ENCODE results near the gene ABCA1.
"Not testable (repeated sequence)": the region's sequence is repeated elsewhere in the genome, so short reads cannot be mapped to it uniquely, and the experiment has no call there.

The ABCA1 gene

DNA sequence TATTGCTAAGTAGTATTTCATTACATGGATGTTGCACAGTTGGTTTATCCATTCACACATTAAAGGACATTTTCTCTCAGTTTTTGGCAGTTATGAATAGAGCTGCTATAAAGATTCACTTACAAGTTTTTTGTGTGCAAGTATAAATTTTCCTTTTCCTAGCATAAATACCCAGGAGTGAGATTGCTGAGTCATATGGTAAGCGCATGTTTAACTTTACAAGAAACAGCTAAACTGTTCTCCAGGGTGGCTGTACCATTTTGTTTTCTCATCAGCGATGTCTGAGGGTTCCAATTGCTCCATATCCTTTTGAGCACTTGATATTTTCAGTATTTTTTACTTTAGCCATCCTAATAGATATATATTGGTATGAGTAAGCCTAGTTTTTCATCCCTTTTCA, 16.4 kb upstream of the ABCA1 start:
- Histone ChIP-seq H2BK5ac (ENCODE audit: low read depth, low read length, poor library complexity) (no peak overlapping the region), H3K4me1 (ENCODE audit: control insufficient read depth in 1 of 2, insufficient read depth in 2 of 2, low read length in 2 of 2) (no peaks in the 10 kb centered on the region), H3K27me3 (ENCODE audit: insufficient read depth, low read length) (no peaks in the 10 kb centered on the region), H4K8ac (ENCODE audit: low read depth, low read length) (no peak overlapping the region), H3K9me3 (ENCODE audit: insufficient read depth, low read depth, low read length) (no peaks in the 10 kb centered on the region), H3K4ac (ENCODE audit: low read depth, low read length) (no peak overlapping the region), H2BK120ac (ENCODE audit: insufficient read depth, low read length, poor library complexity) (no peak overlapping the region), H4K12ac (ENCODE audit: low read depth, low read length) (no peak overlapping the region), H2AFZ (ENCODE audit: insufficient read depth, low read length, poor library complexity) (no peak overlapping the region), H3K4me3 (ENCODE audit: low read depth, low read length) (no peak overlapping the region), H3K23ac (ENCODE audit: low read length) (no peak overlapping the region), H3K9ac (ENCODE audit: low read length) (no peak overlapping the region), H3K79me2 (ENCODE audit: control insufficient read depth, insufficient read depth, low read length, poor library complexity) (no peaks in the 10 kb centered on the region), H3K4me2 (ENCODE audit: low read length) (no peak overlapping the region), H3K36me3 (ENCODE audit: control insufficient read depth in 1 of 2, insufficient read depth in 2 of 2, low read length in 2 of 2) (no peaks in the 10 kb centered on the region), H2BK12ac (ENCODE audit: low read length) (no peak overlapping the region), H3K79me1 (ENCODE audit: low read length) (no peaks in the 10 kb centered on the region), H2AK5ac (ENCODE audit: low read length) (no peak overlapping the region), H3K27ac (ENCODE audit: low read depth, low read length) (no peak overlapping the region), H3K18ac (ENCODE audit: low read length) (no peak overlapping the region), H3K14ac (ENCODE audit: low read length) (no peak overlapping the region), H4K91ac (ENCODE audit: low read depth, low read length) (no peak overlapping the region)
- DNase-seq = no peak
- WGBS (ENCODE audit: extremely low coverage, insufficient coverage, insufficient read length) = no CpG with 5 or more reads among the region's 2 CpGs

DNA sequence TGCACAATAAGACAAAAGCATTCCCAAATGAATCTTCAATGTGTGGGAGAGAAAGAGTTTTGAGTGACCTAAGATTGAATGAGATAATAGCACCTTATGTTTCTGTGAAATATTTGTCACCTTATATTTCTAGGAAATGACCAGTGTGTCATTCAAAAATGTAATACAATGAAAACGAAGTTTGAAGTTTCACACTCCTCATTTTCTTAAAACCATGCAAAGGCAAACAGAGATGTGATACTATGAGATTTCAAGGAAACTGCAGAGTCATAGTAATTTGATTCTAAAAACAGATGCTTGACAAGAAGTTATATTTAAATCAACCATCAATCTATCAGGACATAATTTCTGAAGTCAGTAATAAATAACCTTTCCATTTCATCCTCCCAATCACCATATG, 13.6 kb upstream of the ABCA1 start:
- Histone ChIP-seq H3K18ac (ENCODE audit: low read length) (no peak overlapping the region), H3K27me3 (ENCODE audit: insufficient read depth, low read length) (no peaks in the 10 kb centered on the region), H2BK5ac (ENCODE audit: low read depth, low read length, poor library complexity) (no peak overlapping the region), H3K79me1 (ENCODE audit: low read length) (no peaks in the 10 kb centered on the region), H3K4me1 (ENCODE audit: control insufficient read depth in 1 of 2, insufficient read depth in 2 of 2, low read length in 2 of 2) (no peaks in the 10 kb centered on the region), H4K91ac (ENCODE audit: low read depth, low read length) (no peak overlapping the region), H2AK5ac (ENCODE audit: low read length) (no peak overlapping the region), H3K36me3 (ENCODE audit: control insufficient read depth in 1 of 2, insufficient read depth in 2 of 2, low read length in 2 of 2) (no peaks in the 10 kb centered on the region), H3K23ac (ENCODE audit: low read length) (no peak overlapping the region), H3K27ac (ENCODE audit: low read depth, low read length) (no peak overlapping the region), H3K4ac (ENCODE audit: low read depth, low read length) (no peak overlapping the region), H2BK12ac (ENCODE audit: low read length) (no peak overlapping the region), H2BK120ac (ENCODE audit: insufficient read depth, low read length, poor library complexity) (no peak overlapping the region), H3K14ac (ENCODE audit: low read length) (no peak overlapping the region), H3K4me3 (ENCODE audit: low read depth, low read length) (no peak overlapping the region), H3K79me2 (ENCODE audit: control insufficient read depth, insufficient read depth, low read length, poor library complexity) (no peaks in the 10 kb centered on the region), H2AFZ (ENCODE audit: insufficient read depth, low read length, poor library complexity) (no peak overlapping the region), H3K4me2 (ENCODE audit: low read length) (no peak overlapping the region), H3K9ac (ENCODE audit: low read length) (no peak overlapping the region), H4K8ac (ENCODE audit: low read depth, low read length) (no peak overlapping the region), H3K9me3 (ENCODE audit: insufficient read depth, low read depth, low read length) (no peaks in the 10 kb centered on the region), H4K12ac (ENCODE audit: low read depth, low read length) (no peak overlapping the region)
- DNase-seq = no peak
- WGBS (ENCODE audit: extremely low coverage, insufficient coverage, insufficient read length) = no CpG with 5 or more reads among the region's 1 CpG

DNA sequence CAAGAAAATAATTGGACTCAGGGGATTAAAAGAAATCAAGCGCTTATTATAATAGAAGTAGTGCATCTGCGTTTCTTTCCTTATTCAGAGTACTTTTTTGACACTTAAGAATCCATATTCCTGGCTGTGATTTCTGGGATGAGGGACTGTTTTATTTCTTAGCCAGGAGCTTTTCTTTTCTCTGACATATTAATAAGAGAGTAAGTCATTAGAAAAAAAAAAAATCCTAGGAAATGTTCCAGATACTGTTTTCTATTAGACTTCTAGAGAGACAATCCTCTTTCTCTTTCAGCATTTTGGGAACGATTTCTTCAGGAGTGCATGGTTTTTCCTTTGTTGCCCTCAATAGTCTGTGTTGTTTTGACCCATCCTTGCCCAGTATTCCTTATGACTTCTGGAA, 8.3 kb upstream of the ABCA1 start:
- H2BK12ac ChIP-seq (ENCODE audit: low read length) = no peak overlapping the region
- H3K14ac ChIP-seq (ENCODE audit: low read length) = no peak overlapping the region
- no peak overlapping the region for H4K12ac ChIP-seq (ENCODE audit: low read depth, low read length)
- H4K8ac ChIP-seq (ENCODE audit: low read depth, low read length) = no peak overlapping the region
- H3K9me3 ChIP-seq (ENCODE audit: insufficient read depth, low read depth, low read length) = no peaks in the 10 kb centered on the region
- H3K4me2 ChIP-seq (ENCODE audit: low read length) = no peak overlapping the region
- H3K4me1 ChIP-seq (ENCODE audit: control insufficient read depth in 1 of 2, insufficient read depth in 2 of 2, low read length in 2 of 2) = peaks cover 0 to 2% of the 10 kb centered on the region in 2 experiments
- no peak overlapping the region for H3K4ac ChIP-seq (ENCODE audit: low read depth, low read length)
- no peak overlapping the region for H2AFZ ChIP-seq (ENCODE audit: insufficient read depth, low read length, poor library complexity)
- no peak overlapping the region for H2AK5ac ChIP-seq (ENCODE audit: low read length)
- DNase-seq = no peak
- no peaks in the 10 kb centered on the region for H3K36me3 ChIP-seq (ENCODE audit: control insufficient read depth in 1 of 2, insufficient read depth in 2 of 2, low read length in 2 of 2)
- no peak overlapping the region for H3K4me3 ChIP-seq (ENCODE audit: low read depth, low read length)
- H3K27me3 ChIP-seq (ENCODE audit: insufficient read depth, low read length) = no peaks in the 10 kb centered on the region
- H3K18ac ChIP-seq (ENCODE audit: low read length) = no peak overlapping the region
- no peaks in the 10 kb centered on the region for H3K79me2 ChIP-seq (ENCODE audit: control insufficient read depth, insufficient read depth, low read length, poor library complexity)
- no peak overlapping the region for H3K27ac ChIP-seq (ENCODE audit: low read depth, low read length)
- no peak overlapping the region for H3K23ac ChIP-seq (ENCODE audit: low read length)
- no peak overlapping the region for H2BK120ac ChIP-seq (ENCODE audit: insufficient read depth, low read length, poor library complexity)
- no CpG with 5 or more reads among the region's 3 CpGs for WGBS (ENCODE audit: extremely low coverage, insufficient coverage, insufficient read length)
- no peak overlapping the region for H4K91ac ChIP-seq (ENCODE audit: low read depth, low read length)
- no peaks in the 10 kb centered on the region for H3K79me1 ChIP-seq (ENCODE audit: low read length)
- H3K9ac ChIP-seq (ENCODE audit: low read length) = no peak overlapping the region
- no peak overlapping the region for H2BK5ac ChIP-seq (ENCODE audit: low read depth, low read length, poor library complexity)

GRCh38 chr9:104935501-104935810, 7.5 kb upstream of the ABCA1 start:
- not testable (repeated sequence) for H4K91ac ChIP-seq (ENCODE audit: low read depth, low read length); H3K27ac ChIP-seq (ENCODE audit: low read depth, low read length); H3K18ac ChIP-seq (ENCODE audit: low read length); H4K12ac ChIP-seq (ENCODE audit: low read depth, low read length); H3K79me1 ChIP-seq (ENCODE audit: low read length); H3K79me2 ChIP-seq (ENCODE audit: control insufficient read depth, insufficient read depth, low read length, poor library complexity); H3K27me3 ChIP-seq (ENCODE audit: insufficient read depth, low read length); H2AK5ac ChIP-seq (ENCODE audit: low read length); H3K9ac ChIP-seq (ENCODE audit: low read length); DNase-seq; H2BK12ac ChIP-seq (ENCODE audit: low read length); H3K36me3 ChIP-seq (ENCODE audit: control insufficient read depth in 1 of 2, insufficient read depth in 2 of 2, low read length in 2 of 2); H3K14ac ChIP-seq (ENCODE audit: low read length); H2BK120ac ChIP-seq (ENCODE audit: insufficient read depth, low read length, poor library complexity); H2BK5ac ChIP-seq (ENCODE audit: low read depth, low read length, poor library complexity); H2AFZ ChIP-seq (ENCODE audit: insufficient read depth, low read length, poor library complexity); H3K4me2 ChIP-seq (ENCODE audit: low read length); H3K4me1 ChIP-seq (ENCODE audit: control insufficient read depth in 1 of 2, insufficient read depth in 2 of 2, low read length in 2 of 2); H3K4ac ChIP-seq (ENCODE audit: low read depth, low read length); H3K4me3 ChIP-seq (ENCODE audit: low read depth, low read length); H3K23ac ChIP-seq (ENCODE audit: low read length); H3K9me3 ChIP-seq (ENCODE audit: insufficient read depth, low read depth, low read length); H4K8ac ChIP-seq (ENCODE audit: low read depth, low read length)
- WGBS (ENCODE audit: extremely low coverage, insufficient coverage, insufficient read length) = no CpG with 5 or more reads among the region's 7 CpGs

All from trophoblast cell (in vitro differentiated cells and primary cell).